ENCODE measurements around the gene HBM. TPM values are rescaled to one million over a fixed set of nuclear protein-coding genes. Genes with fewer than 3 reads are reported as not detected.

The HBM gene
- total and polyA plus RNA-seq, 10 of the 15 experiments (the other 5 are each of a cell fraction or from before 2014, with no cell fraction given) = 0.23 TPM; not detected in 9

DNA sequence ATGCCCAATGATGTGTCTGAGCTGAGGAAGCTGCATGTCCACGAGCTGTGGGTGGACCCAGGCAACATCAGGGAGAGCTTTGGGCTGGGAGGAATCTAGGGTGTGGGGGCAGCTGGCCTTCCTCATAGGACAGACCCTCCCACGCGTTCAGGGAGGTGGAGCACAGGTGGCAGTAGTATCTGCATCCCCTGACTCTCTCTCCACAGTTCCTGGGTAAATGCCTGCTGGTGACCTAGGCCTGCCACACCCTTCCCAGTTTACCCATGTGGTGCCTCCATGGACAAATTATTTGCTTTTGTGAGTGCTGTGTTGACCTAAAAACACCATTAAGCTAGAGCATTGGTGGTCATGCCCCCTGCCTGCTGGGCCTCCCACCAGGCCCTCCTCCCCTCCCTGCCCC is 3.2 kb downstream of the HBM start (continued):
- no peak for TF ChIP-seq BRCA1 (IDR thresholded peaks at IDR 0.05; ENCODE audit: low read depth, low read length)
- TF ChIP-seq, protein P1, sequence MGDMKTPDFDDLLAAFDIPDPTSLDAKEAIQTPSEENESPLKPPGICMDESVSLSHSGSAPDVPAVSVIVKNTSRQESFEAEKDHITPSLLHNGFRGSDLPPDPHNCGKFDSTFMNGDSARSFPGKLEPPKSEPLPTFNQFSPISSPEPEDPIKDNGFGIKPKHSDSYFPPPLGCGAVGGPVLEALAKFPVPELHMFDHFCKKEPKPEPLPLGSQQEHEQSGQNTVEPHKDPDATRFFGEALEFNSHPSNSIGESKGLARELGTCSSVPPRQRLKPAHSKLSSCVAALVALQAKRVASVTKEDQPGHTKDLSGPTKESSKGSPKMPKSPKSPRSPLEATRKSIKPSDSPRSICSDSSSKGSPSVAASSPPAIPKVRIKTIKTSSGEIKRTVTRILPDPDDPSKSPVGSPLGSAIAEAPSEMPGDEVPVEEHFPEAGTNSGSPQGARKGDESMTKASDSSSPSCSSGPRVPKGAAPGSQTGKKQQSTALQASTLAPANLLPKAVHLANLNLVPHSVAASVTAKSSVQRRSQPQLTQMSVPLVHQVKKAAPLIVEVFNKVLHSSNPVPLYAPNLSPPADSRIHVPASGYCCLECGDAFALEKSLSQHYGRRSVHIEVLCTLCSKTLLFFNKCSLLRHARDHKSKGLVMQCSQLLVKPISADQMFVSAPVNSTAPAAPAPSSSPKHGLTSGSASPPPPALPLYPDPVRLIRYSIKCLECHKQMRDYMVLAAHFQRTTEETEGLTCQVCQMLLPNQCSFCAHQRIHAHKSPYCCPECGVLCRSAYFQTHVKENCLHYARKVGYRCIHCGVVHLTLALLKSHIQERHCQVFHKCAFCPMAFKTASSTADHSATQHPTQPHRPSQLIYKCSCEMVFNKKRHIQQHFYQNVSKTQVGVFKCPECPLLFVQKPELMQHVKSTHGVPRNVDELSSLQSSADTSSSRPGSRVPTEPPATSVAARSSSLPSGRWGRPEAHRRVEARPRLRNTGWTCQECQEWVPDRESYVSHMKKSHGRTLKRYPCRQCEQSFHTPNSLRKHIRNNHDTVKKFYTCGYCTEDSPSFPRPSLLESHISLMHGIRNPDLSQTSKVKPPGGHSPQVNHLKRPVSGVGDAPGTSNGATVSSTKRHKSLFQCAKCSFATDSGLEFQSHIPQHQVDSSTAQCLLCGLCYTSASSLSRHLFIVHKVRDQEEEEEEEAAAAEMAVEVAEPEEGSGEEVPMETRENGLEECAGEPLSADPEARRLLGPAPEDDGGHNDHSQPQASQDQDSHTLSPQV (IDR thresholded peaks at IDR 0.05) = no peak
- no peak for TF ChIP-seq IRF4 (IDR thresholded peaks at IDR 0.05; ENCODE audit: low read depth, low read length)
- TF ChIP-seq, protein P2, sequence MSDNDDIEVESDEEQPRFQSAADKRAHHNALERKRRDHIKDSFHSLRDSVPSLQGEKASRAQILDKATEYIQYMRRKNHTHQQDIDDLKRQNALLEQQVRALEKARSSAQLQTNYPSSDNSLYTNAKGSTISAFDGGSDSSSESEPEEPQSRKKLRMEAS (IDR thresholded peaks at IDR 0.05; ENCODE audit: low read depth, low read length) = no peak
- no peak for TF ChIP-seq PAX5 (IDR thresholded peaks at IDR 0.05; ENCODE audit: borderline replicate concordance, low read depth, low read length)
- TF ChIP-seq, protein P3, sequence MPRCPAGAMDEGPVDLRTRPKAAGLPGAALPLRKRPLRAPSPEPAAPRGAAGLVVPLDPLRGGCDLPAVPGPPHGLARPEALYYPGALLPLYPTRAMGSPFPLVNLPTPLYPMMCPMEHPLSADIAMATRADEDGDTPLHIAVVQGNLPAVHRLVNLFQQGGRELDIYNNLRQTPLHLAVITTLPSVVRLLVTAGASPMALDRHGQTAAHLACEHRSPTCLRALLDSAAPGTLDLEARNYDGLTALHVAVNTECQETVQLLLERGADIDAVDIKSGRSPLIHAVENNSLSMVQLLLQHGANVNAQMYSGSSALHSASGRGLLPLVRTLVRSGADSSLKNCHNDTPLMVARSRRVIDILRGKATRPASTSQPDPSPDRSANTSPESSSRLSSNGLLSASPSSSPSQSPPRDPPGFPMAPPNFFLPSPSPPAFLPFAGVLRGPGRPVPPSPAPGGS (IDR thresholded peaks at IDR 0.05; ENCODE audit: borderline replicate concordance, insufficient read depth, low read depth, low read length, poor library complexity, severe bottlenecking) = no peak
- TF ChIP-seq, protein P4, sequence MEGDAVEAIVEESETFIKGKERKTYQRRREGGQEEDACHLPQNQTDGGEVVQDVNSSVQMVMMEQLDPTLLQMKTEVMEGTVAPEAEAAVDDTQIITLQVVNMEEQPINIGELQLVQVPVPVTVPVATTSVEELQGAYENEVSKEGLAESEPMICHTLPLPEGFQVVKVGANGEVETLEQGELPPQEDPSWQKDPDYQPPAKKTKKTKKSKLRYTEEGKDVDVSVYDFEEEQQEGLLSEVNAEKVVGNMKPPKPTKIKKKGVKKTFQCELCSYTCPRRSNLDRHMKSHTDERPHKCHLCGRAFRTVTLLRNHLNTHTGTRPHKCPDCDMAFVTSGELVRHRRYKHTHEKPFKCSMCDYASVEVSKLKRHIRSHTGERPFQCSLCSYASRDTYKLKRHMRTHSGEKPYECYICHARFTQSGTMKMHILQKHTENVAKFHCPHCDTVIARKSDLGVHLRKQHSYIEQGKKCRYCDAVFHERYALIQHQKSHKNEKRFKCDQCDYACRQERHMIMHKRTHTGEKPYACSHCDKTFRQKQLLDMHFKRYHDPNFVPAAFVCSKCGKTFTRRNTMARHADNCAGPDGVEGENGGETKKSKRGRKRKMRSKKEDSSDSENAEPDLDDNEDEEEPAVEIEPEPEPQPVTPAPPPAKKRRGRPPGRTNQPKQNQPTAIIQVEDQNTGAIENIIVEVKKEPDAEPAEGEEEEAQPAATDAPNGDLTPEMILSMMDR (IDR thresholded peaks at IDR 0.05 in 2 of 3, conservative IDR thresholded peaks at IDR 0.05 in 1 of 3; ENCODE audit: control insufficient read depth in 2 of 3, extremely low read depth in 1 of 3, insufficient read depth in 1 of 3, low read depth in 3 of 3, low read length in 3 of 3) = no peak
- TF ChIP-seq, protein P5, sequence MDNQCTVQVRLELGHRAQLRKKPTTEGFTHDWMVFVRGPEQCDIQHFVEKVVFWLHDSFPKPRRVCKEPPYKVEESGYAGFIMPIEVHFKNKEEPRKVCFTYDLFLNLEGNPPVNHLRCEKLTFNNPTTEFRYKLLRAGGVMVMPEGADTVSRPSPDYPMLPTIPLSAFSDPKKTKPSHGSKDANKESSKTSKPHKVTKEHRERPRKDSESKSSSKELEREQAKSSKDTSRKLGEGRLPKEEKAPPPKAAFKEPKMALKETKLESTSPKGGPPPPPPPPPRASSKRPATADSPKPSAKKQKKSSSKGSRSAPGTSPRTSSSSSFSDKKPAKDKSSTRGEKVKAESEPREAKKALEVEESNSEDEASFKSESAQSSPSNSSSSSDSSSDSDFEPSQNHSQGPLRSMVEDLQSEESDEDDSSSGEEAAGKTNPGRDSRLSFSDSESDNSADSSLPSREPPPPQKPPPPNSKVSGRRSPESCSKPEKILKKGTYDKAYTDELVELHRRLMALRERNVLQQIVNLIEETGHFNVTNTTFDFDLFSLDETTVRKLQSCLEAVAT (IDR thresholded peaks at IDR 0.05) = no peak
- no peak for TF ChIP-seq TAF1 (IDR thresholded peaks at IDR 0.05; ENCODE audit: borderline replicate concordance, low read depth, low read length)

Measured in GM12878 (cell line).